Endodermal cell (in vitro differentiated cells): ENCODE results near the gene UNC5B. TPM values are rescaled to one million over a fixed set of nuclear protein-coding genes. Genes with fewer than 3 reads are reported as not detected.

Experiments used
- DNase-seq: peaks from one replicate; pipeline ENCODE4 v3.0.0-alpha.2; 2017
- H3K27ac ChIP-seq: 2 replicates; pipeline ENCODE4 v1.5.1; 2013; ENCODE audit warnings: mild to moderate bottlenecking, low read depth, low read length, moderate library complexity
- H3K27me3 ChIP-seq: 2 replicates; pipeline ENCODE4 v1.6.1; 2013; ENCODE audit warnings: mild to moderate bottlenecking, low read length, moderate library complexity; ENCODE audit not compliant: insufficient read depth, control insufficient read depth, poor library complexity, severe bottlenecking
- H3K36me3 ChIP-seq: 2 replicates; pipeline ENCODE4 v1.7.0; 2013; ENCODE audit warnings: mild to moderate bottlenecking, low read length, moderate library complexity; ENCODE audit not compliant: control insufficient read depth, insufficient read depth
- H3K4me1 ChIP-seq: one replicate; pipeline ENCODE4 v1.7.0; 2013; ENCODE audit warnings: low read length; ENCODE audit not compliant: control insufficient read depth, insufficient read depth
- H3K4me3 ChIP-seq: 2 replicates; pipeline ENCODE4 v1.5.1; 2013; ENCODE audit warnings: mild to moderate bottlenecking, low read length, moderate library complexity
- H3K9ac ChIP-seq: 2 replicates; pipeline ENCODE4 v1.6.1; 2013; ENCODE audit warnings: mild to moderate bottlenecking, low read length, moderate library complexity; ENCODE audit not compliant: poor library complexity, severe bottlenecking; ENCODE audit errors: extremely low read depth
- H3K9me3 ChIP-seq: 2 replicates; pipeline ENCODE4 v1.6.1; 2013; ENCODE audit warnings: mild to moderate bottlenecking, low read length, moderate library complexity; ENCODE audit not compliant: control insufficient read depth
- H3K27ac Mint-ChIP-seq: 2 replicates; pipeline ENCODE4 v1.8.0; 2020; ENCODE audit warnings: mixed read lengths
- H3K27me3 Mint-ChIP-seq: 2 replicates; pipeline ENCODE4 v1.8.0; 2021; ENCODE audit warnings: mild to moderate bottlenecking, mixed read lengths; ENCODE audit not compliant: insufficient read depth
- H3K36me3 Mint-ChIP-seq: 2 replicates; pipeline ENCODE4 v1.8.0; 2020; ENCODE audit warnings: low read depth, mixed read lengths
- H3K4me1 Mint-ChIP-seq: 2 replicates; pipeline ENCODE4 v1.8.0; 2020; ENCODE audit warnings: mixed read lengths
- H3K4me3 Mint-ChIP-seq: 2 replicates; pipeline ENCODE4 v1.8.0; 2020; ENCODE audit warnings: mild to moderate bottlenecking, moderate library complexity, mixed read lengths
- H3K9me3 Mint-ChIP-seq: 2 replicates; pipeline ENCODE4 v1.8.0; 2020; ENCODE audit warnings: mild to moderate bottlenecking, mixed read lengths
- CTCF ChIP-seq: fragments of 200-600 bp; sonication (generic); conservative IDR thresholded peaks from 2 replicates; pipeline ENCODE4 v1.5.0; 2021; ENCODE audit warnings: antibody characterized with exemption, mild to moderate bottlenecking
- WGBS, 2 experiments: methylation state at CpG; one replicate each; pipeline versions ENCODE4 v1.1.5 to v1.1.7; 2013; ENCODE audit warnings: missing lambda C conversion rate in 2 of 2, mixed read lengths in 1 of 2; ENCODE audit not compliant: insufficient coverage in 1 of 2, insufficient read length in 1 of 2; 5-methylcytosine and 5-hydroxymethylcytosine counted together
- total RNA-seq, 2 donors: library from RNA; stranded (reverse); fragmentation: NEBNext Ultra II Directional in 1 of 2; extraction: Animal tissue kit (Norgen Biotek cat#: 25700) in 1 of 2; gene quantifications; 2 replicates in 1 of 2; 3 replicates in 1 of 2; pipeline ENCODE4 v1.2.1, GENCODE V29; 2021

UNC5B gene
- total RNA-seq, 2 donors from 2014 or later, result 9.7 to 14.5 TPM

DNA sequence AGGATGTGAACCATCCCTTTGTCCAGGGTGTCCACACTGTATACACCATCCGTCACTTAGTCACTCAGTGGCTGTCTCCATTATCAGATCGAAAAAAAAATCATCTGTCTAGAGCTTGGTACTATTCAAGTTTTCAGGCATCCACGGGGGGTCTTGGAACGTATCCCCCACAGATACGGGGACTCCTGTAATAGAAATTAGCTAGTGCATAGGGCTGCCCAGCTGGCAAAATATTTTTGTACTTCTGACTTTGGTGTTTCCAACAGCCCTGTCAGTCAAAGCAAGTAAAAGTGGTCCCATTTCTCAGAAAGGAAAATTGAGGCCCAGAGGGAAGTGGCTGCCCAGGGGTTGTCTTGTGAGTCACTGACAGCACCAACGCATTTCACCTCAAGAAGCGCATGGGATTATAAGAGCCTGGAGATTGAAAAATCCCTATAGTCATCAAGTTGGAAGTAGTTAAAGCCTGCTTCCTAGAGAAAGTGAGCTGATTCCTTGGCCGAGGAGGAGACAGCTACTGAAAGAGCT lies 54.6 kb downstream of the UNC5B start:
- no peak overlapping the region for H3K4me3 Mint-ChIP-seq
- peaks cover 36% of the 10 kb centered on the region for H3K4me1 Mint-ChIP-seq
- H3K27me3 ChIP-seq, result no peaks in the 10 kb centered on the region
- no peak overlapping the region for H3K4me3 ChIP-seq
- H3K4me1 ChIP-seq, result peaks cover 16% of the 10 kb centered on the region
- H3K36me3 ChIP-seq, result no peaks in the 10 kb centered on the region
- no peak overlapping the region for H3K27ac Mint-ChIP-seq
- H3K36me3 Mint-ChIP-seq, result no peaks in the 10 kb centered on the region
- H3K27ac ChIP-seq, result peak overlapping the region; percentile 12
- no peak for DNase-seq
- H3K9ac ChIP-seq, result no peak overlapping the region
- WGBS, 2 experiments, result 87 to 93% methylated on average over 5 to 8 of the region's 8 CpGs
- no peaks in the 10 kb centered on the region for H3K9me3 ChIP-seq
- H3K9me3 Mint-ChIP-seq, result no peaks in the 10 kb centered on the region
- no peak for TF ChIP-seq CTCF
- H3K27me3 Mint-ChIP-seq, result no peaks in the 10 kb centered on the region

- no peak overlapping the region for H3K4me3 Mint-ChIP-seq
Measured at GRCh38 chr10:71267508-71268240, 55.3 kb downstream of the UNC5B start.

GRCh38 chr10:71268247-71268691 lies 55.9 kb downstream of the UNC5B start:
- Mint-ChIP-seq H3K27me3 (no peaks in the 10 kb centered on the region), H3K36me3 (no peaks in the 10 kb centered on the region), H3K9me3 (no peaks in the 10 kb centered on the region), H3K4me1 (peaks cover 28% of the 10 kb centered on the region), H3K4me3 (no peak overlapping the region), H3K27ac (peak overlapping the region; percentile 59)
- Histone ChIP-seq H3K36me3 (no peaks in the 10 kb centered on the region), H3K27me3 (no peaks in the 10 kb centered on the region), H3K4me3 (no peak overlapping the region), H3K27ac (no peak overlapping the region), H3K4me1 (peaks cover 11% of the 10 kb centered on the region), H3K9ac (no peak overlapping the region), H3K9me3 (no peaks in the 10 kb centered on the region)
- 62% methylated on average over 3 to 8 of the region's 8 CpGs for WGBS, 2 experiments
- peak; percentile 85 for DNase-seq
- TF ChIP-seq CTCF, result peak; percentile 88

More at GRCh38 chr10:71267508-71268240, 55.3 kb downstream of the UNC5B start:
- Mint-ChIP-seq H3K36me3 (no peaks in the 10 kb centered on the region), H3K4me1 (peaks cover 34% of the 10 kb centered on the region), H3K27ac (peak overlapping the region; percentile 59), H3K9me3 (no peaks in the 10 kb centered on the region), H3K27me3 (no peaks in the 10 kb centered on the region)
- TF ChIP-seq CTCF, result no peak
- Histone ChIP-seq H3K4me1 (peaks cover 16% of the 10 kb centered on the region), H3K27ac (no peak overlapping the region), H3K36me3 (no peaks in the 10 kb centered on the region), H3K9me3 (no peaks in the 10 kb centered on the region), H3K9ac (no peak overlapping the region), H3K4me3 (no peak overlapping the region), H3K27me3 (no peaks in the 10 kb centered on the region)
- no peak for DNase-seq
- WGBS, 2 experiments, result 84 to 89% methylated on average over 3 to 5 of the region's 5 CpGs
